ENCODE measurements around the gene KCNAB3.

DNA sequence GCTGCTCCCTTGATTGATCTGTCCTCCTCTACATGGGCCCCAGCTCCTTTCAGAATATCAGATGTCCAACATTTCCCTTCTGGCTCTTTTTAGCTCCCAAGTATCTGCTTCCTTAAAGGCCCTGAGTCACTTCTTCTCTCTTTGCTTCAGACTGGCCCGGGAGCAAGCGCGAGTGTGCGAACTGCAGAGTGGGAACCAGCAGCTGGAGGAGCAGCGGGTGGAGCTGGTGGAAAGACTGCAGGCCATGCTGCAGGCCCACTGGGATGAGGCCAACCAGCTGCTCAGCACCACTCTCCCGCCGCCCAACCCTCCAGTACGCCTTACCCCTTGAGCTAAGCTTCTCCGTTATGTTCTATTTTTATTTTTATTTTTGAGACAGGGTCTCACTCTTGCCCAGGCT, 14.7 kb upstream of the KCNAB3 start:
- TF ChIP-seq HOXA7 (CRISPR knock-in tag; IDR thresholded peaks at IDR 0.05; ENCODE audit: borderline replicate concordance) (no peak), ZBTB7A (tag by site-specific recombination; IDR thresholded peaks at IDR 0.05; ENCODE audit: low read depth) (no peak), ZNF274 (IDR thresholded peaks at IDR 0.05; ENCODE audit: low read length) (no peak), ZNF274 (tag by site-specific recombination; IDR thresholded peaks at IDR 0.05; ENCODE audit: borderline replicate concordance) (no peak), ZNF76 (tag by site-specific recombination; IDR thresholded peaks at IDR 0.05; ENCODE audit: borderline replicate concordance, low read depth) (no peak), BCL11A (tag by site-specific recombination; IDR thresholded peaks at IDR 0.05; ENCODE audit: low read depth) (no peak), ZNF548 (tag by site-specific recombination; IDR thresholded peaks at IDR 0.05) (no peak), RBAK (tag by site-specific recombination; IDR thresholded peaks at IDR 0.05) (no peak), ZNF585B (tag by site-specific recombination; IDR thresholded peaks at IDR 0.05) (no peak), SETDB1 (IDR thresholded peaks at IDR 0.05; ENCODE audit: insufficient read length, low read length) (no peak)
- TF ChIP-seq, protein P1, sequence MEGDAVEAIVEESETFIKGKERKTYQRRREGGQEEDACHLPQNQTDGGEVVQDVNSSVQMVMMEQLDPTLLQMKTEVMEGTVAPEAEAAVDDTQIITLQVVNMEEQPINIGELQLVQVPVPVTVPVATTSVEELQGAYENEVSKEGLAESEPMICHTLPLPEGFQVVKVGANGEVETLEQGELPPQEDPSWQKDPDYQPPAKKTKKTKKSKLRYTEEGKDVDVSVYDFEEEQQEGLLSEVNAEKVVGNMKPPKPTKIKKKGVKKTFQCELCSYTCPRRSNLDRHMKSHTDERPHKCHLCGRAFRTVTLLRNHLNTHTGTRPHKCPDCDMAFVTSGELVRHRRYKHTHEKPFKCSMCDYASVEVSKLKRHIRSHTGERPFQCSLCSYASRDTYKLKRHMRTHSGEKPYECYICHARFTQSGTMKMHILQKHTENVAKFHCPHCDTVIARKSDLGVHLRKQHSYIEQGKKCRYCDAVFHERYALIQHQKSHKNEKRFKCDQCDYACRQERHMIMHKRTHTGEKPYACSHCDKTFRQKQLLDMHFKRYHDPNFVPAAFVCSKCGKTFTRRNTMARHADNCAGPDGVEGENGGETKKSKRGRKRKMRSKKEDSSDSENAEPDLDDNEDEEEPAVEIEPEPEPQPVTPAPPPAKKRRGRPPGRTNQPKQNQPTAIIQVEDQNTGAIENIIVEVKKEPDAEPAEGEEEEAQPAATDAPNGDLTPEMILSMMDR (tag by site-specific recombination; IDR thresholded peaks at IDR 0.05), result no peak
- TF ChIP-seq, protein P2, sequence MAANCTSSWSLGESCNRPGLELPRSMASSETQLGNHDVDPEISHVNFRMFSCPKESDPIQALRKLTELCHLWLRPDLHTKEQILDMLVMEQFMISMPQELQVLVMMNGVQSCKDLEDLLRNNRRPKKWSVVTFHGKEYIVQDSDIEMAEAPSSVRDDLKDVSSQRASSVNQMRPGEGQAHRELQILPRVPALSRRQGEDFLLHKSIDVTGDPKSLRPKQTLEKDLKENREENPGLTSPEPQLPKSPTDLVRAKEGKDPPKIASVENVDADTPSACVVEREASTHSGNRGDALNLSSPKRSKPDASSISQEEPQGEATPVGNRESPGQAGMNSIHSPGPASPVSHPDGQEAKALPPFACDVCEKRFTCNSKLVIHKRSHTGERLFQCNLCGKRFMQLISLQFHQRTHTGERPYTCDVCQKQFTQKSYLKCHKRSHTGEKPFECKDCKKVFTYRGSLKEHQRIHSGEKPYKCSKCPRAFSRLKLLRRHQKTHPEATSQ (tag by site-specific recombination; IDR thresholded peaks at IDR 0.05), result no peak
- TF ChIP-seq, protein P3, sequence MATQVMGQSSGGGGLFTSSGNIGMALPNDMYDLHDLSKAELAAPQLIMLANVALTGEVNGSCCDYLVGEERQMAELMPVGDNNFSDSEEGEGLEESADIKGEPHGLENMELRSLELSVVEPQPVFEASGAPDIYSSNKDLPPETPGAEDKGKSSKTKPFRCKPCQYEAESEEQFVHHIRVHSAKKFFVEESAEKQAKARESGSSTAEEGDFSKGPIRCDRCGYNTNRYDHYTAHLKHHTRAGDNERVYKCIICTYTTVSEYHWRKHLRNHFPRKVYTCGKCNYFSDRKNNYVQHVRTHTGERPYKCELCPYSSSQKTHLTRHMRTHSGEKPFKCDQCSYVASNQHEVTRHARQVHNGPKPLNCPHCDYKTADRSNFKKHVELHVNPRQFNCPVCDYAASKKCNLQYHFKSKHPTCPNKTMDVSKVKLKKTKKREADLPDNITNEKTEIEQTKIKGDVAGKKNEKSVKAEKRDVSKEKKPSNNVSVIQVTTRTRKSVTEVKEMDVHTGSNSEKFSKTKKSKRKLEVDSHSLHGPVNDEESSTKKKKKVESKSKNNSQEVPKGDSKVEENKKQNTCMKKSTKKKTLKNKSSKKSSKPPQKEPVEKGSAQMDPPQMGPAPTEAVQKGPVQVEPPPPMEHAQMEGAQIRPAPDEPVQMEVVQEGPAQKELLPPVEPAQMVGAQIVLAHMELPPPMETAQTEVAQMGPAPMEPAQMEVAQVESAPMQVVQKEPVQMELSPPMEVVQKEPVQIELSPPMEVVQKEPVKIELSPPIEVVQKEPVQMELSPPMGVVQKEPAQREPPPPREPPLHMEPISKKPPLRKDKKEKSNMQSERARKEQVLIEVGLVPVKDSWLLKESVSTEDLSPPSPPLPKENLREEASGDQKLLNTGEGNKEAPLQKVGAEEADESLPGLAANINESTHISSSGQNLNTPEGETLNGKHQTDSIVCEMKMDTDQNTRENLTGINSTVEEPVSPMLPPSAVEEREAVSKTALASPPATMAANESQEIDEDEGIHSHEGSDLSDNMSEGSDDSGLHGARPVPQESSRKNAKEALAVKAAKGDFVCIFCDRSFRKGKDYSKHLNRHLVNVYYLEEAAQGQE (tag by site-specific recombination; IDR thresholded peaks at IDR 0.05), result no peak
- TF ChIP-seq, protein P4, sequence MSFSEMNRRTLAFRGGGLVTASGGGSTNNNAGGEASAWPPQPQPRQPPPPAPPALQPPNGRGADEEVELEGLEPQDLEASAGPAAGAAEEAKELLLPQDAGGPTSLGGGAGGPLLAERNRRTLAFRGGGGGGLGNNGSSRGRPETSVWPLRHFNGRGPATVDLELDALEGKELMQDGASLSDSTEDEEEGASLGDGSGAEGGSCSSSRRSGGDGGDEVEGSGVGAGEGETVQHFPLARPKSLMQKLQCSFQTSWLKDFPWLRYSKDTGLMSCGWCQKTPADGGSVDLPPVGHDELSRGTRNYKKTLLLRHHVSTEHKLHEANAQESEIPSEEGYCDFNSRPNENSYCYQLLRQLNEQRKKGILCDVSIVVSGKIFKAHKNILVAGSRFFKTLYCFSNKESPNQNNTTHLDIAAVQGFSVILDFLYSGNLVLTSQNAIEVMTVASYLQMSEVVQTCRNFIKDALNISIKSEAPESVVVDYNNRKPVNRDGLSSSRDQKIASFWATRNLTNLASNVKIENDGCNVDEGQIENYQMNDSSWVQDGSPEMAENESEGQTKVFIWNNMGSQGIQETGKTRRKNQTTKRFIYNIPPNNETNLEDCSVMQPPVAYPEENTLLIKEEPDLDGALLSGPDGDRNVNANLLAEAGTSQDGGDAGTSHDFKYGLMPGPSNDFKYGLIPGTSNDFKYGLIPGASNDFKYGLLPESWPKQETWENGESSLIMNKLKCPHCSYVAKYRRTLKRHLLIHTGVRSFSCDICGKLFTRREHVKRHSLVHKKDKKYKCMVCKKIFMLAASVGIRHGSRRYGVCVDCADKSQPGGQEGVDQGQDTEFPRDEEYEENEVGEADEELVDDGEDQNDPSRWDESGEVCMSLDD (tag by site-specific recombination; IDR thresholded peaks at IDR 0.05), result no peak

Data from HEK293 (cell line).